Ovary (tissue), 9 donors: ENCODE measurements around the gene DELE1. TPM values are rescaled to one million over a fixed set of nuclear protein-coding genes. Genes with fewer than 3 reads are reported as not detected.

Experiments used
- DNase-seq, 5 donors: peaks; one replicate each; pipeline ENCODE4 v3.0.0-alpha.2; 2019 to 2020
- H3K27ac ChIP-seq, 2 donors: fragments of 200-600 bp; one replicate each; pipeline versions ENCODE4 v1.5.1 to v1.8.0; 2019 to 2022
- H3K27me3 ChIP-seq: fragments of 200-600 bp; one replicate; pipeline ENCODE4 v1.8.0; 2022
- H3K36me3 ChIP-seq: fragments of 200-600 bp; sonication (generic); one replicate; pipeline ENCODE4 v1.5.1; 2019
- H3K4me1 ChIP-seq: one replicate; pipeline ENCODE4 v1.8.1; 2013; ENCODE audit warnings: mild to moderate bottlenecking, moderate library complexity; ENCODE audit not compliant: insufficient read depth
- H3K4me3 ChIP-seq: fragments of 200-600 bp; sonication (generic); one replicate; pipeline ENCODE4 v1.5.1; 2017
- H3K9me3 ChIP-seq, 2 donors: fragments of 200-600 bp in 1 of 2; sonication (generic) in 1 of 2; one replicate each; pipeline versions ENCODE4 v1.5.1 to v1.8.1; 2013 to 2019; ENCODE audit warnings: mild to moderate bottlenecking in 1 of 2, moderate library complexity in 1 of 2
- EP300 ChIP-seq: sonication (generic); formaldehyde crosslinking; IDR thresholded peaks from one replicate; pipeline ENCODE4 v1.6.1; 2017; ENCODE audit warnings: antibody characterized with exemption
- POLR2A ChIP-seq: fragments of 450-650 bp; IDR thresholded peaks from one replicate; pipeline ENCODE4 v1.6.1; 2017; ENCODE audit warnings: antibody characterized with exemption, mild to moderate bottlenecking, moderate library complexity
- WGBS, 3 donors: extraction: QIAGEN DNeasy Blood & Tissue Kit in 1 of 3; methylation state at CpG; one replicate each; pipeline versions ENCODE4 v1.1.5 to v1.1.7; 2013 to 2017; 5-methylcytosine and 5-hydroxymethylcytosine counted together
- intact Hi-C, 4 donors: fragments of 100-400 bp; cut with DNase I; formaldehyde crosslinking; loops; one replicate each; pipeline versions ENCODE4 v1.11.0 to v1.15.1; 2022 to 2023
- polyA plus RNA-seq, 2 donors: library from polyadenylated mRNA; stranded (reverse); fragments of 200-250 nt in 1 of 2; fragments of 350-450 nt in 1 of 2; fragmentation: Illumina TruSeq in 1 of 2; extraction: RNeasy Lipid Tissue Mini Kit (QIAGEN cat#74804) in 1 of 2; gene quantifications; one replicate each; pipeline ENCODE4 v1.2.3, GENCODE V29; 2013 to 2014
- total RNA-seq, 7 donors: library from RNA; depleted of rRNA in 2 of 7; stranded (reverse); fragments of >200 nt in 2 of 7; fragmentation: NEBNext Ultra II Directional in 3 of 7; extraction: Animal tissue kit (Norgen Biotek cat#: 25700) in 3 of 7; gene quantifications; one replicate each; pipeline versions ENCODE4 v1.1.0 to v1.2.4, GENCODE V29; 2016 to 2023
- TF ChIP-seq, protein P1 (sequence below), 3 donors: fragments of 450-650 bp in 2 of 3; fragments of 200-600 bp in 1 of 3; IDR thresholded peaks; one replicate each; pipeline versions ENCODE4 v1.5.1 to v1.8.0; 2016 to 2022; ENCODE audit warnings: antibody characterized with exemption in 3 of 3, mild to moderate bottlenecking in 1 of 3
- donor health status: DM: no; HTN: no; CAD: no; lungs with moderate emphysema.
- donor health status: DM: no; HTN: no; CAD: no.
- donor health status: Bipolar disorder and iron deficiency.
- donor health status: DM: yes; HTN: yes; CAD: no.
- donor health status: DM: no; HTN: no; CAD: no.
- donor health status: DM: yes; HTN: yes; CAD: no.

DELE1 gene
- total and polyA plus RNA-seq, 9 donors: 39.0 to 69.8 (median 48.4) TPM

DNA sequence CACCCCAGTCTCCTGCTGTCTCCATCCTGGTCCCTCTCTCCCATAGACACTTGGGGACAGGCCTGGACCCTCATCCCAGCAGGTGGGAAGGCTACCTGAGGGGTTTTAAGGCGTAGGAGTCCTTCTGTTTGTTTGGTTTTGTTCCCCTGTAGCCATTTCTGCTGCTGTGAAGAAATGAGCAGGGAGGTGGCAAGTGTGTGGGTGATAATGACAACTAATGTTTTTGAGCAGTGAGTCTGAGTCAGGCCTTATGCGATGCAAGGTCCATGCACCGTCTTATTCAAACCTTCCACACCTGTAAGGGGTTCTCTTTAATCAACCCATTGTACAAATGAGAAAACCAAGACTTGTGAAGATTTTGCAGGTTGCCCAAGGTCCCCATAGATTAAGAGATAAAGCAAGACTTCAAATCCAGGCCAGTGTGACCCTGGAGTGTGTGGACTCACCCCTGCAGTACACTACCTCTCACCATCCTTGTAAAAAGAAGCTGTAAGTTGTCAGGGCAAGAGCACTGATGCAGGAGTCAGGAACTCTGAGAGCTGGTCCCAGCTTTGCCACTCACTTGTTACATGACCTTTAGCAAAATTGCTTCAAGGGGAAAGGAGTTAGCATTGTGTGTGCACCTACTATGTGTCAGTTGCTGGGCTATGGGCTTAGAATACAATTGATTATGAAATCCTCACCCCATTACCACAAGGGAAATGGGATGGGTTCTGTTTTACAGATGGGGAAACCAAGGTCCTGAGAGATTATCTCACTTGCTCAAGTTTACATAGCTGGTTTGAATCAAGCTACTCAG is 26.7 kb downstream of the DELE1 start:
- Histone ChIP-seq H3K4me3 (no peak overlapping the region), H3K9me3 (no peaks in the 10 kb centered on the region), H3K27me3 (no peaks in the 10 kb centered on the region), H3K27ac (no peak overlapping the region), H3K36me3 (no peaks in the 10 kb centered on the region), H3K4me1 (no peaks in the 10 kb centered on the region)
- 93 to 95% (median 94%) methylated on average over 3 of the region's 3 CpGs for WGBS, 3 donors
- TF ChIP-seq POLR2A (no peak), EP300 (no peak)
- TF ChIP-seq, protein P1, sequence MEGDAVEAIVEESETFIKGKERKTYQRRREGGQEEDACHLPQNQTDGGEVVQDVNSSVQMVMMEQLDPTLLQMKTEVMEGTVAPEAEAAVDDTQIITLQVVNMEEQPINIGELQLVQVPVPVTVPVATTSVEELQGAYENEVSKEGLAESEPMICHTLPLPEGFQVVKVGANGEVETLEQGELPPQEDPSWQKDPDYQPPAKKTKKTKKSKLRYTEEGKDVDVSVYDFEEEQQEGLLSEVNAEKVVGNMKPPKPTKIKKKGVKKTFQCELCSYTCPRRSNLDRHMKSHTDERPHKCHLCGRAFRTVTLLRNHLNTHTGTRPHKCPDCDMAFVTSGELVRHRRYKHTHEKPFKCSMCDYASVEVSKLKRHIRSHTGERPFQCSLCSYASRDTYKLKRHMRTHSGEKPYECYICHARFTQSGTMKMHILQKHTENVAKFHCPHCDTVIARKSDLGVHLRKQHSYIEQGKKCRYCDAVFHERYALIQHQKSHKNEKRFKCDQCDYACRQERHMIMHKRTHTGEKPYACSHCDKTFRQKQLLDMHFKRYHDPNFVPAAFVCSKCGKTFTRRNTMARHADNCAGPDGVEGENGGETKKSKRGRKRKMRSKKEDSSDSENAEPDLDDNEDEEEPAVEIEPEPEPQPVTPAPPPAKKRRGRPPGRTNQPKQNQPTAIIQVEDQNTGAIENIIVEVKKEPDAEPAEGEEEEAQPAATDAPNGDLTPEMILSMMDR (IDR thresholded peaks at IDR 0.05): no peak
- intact Hi-C loops: loop anchor here in 1 of 4 donors (10.0 kb wide), 1 partner anchor 66 kb away; no protein-coding TSS in a partner anchor
- no peak for DNase-seq

DNA sequence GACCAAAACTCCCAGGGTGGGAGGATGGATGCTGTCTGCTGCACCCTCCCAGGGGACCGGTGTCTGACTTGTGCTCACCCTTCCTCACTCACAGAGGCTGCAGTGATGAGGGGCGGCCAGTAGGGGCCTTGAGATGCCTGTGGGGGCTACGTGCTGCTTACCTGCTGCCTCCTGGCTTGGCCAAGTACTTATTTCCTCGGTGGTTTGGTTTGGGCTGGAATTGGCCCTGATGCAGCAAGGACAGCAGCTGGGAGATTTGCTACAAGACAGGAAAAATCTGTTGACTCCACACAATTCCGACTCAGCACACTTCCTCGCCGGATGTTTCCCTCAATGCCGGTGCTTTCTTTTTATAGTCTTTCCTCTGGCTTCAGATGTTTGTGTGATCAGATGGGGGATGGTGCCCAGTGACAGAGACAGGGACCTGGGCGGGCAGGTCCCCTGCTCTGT is 27.7 kb downstream of the DELE1 start:
- DNase-seq: no peak
- Histone ChIP-seq H3K9me3 (no peaks in the 10 kb centered on the region), H3K4me3 (no peak overlapping the region), H3K27ac (no peak overlapping the region), H3K27me3 (no peaks in the 10 kb centered on the region), H3K4me1 (no peaks in the 10 kb centered on the region), H3K36me3 (no peaks in the 10 kb centered on the region)
- intact Hi-C loops: loop anchor here in 1 of 4 donors (10.0 kb wide), 1 partner anchor 67 kb away; no protein-coding TSS in a partner anchor
- 5 to 27% (median 8%) methylated on average over 9 of the region's 9 CpGs for WGBS, 3 donors
- TF ChIP-seq POLR2A (no peak), EP300 (no peak)
- TF ChIP-seq, protein P1 (IDR thresholded peaks at IDR 0.05): no peak

- no peak for DNase-seq
- H3K36me3 ChIP-seq: no peaks in the 10 kb centered on the region
- no peaks in the 10 kb centered on the region for H3K4me1 ChIP-seq
- H3K4me3 ChIP-seq: no peak overlapping the region
- intact Hi-C loops: loop anchor here in 1 of 4 donors (10.0 kb wide), 1 partner anchor 67 kb away; no protein-coding TSS in a partner anchor
- WGBS, 3 donors: 78 to 84% (median 80%) methylated on average over 2 of the region's 2 CpGs
- TF ChIP-seq, protein P1 (IDR thresholded peaks at IDR 0.05): no peak
- TF ChIP-seq EP300 (no peak), POLR2A (no peak)
- H3K27ac ChIP-seq: no peak overlapping the region
- H3K9me3 ChIP-seq: no peaks in the 10 kb centered on the region
- no peaks in the 10 kb centered on the region for H3K27me3 ChIP-seq
Measured at GRCh38 chr5:141952020-141952419, 28.3 kb downstream of the DELE1 start.

- DNase-seq: no peak
- no peak overlapping the region for H3K27ac ChIP-seq
- H3K9me3 ChIP-seq: no peaks in the 10 kb centered on the region
- no peaks in the 10 kb centered on the region for H3K4me1 ChIP-seq
- 92 to 97% (median 97%) methylated on average over 2 of the region's 2 CpGs for WGBS, 3 donors
- TF ChIP-seq, protein P1 (IDR thresholded peaks at IDR 0.05): no peak
- TF ChIP-seq POLR2A: no peak
- TF ChIP-seq EP300: no peak
- intact Hi-C loops: loop anchor here in 1 of 4 donors (10.0 kb wide), 1 partner anchor 69 kb away; no protein-coding TSS in a partner anchor
- no peak overlapping the region for H3K4me3 ChIP-seq
- H3K36me3 ChIP-seq: no peaks in the 10 kb centered on the region
- H3K27me3 ChIP-seq: no peaks in the 10 kb centered on the region
Measured at GRCh38 chr5:141954194-141954593, 30.5 kb downstream of the DELE1 start.
